ENCODE measurements around the gene KCNB1.

GRCh38 chr20:49432550-49432949 is 49.9 kb downstream of the KCNB1 start:
- TF ChIP-seq EP300 (IDR thresholded peaks at IDR 0.05; ENCODE audit: low read depth) (no peak), POLR2A (IDR thresholded peaks at IDR 0.05) (no peak), POLR2AphosphoS5 (IDR thresholded peaks at IDR 0.05) (no peak)
- TF ChIP-seq, protein P1, sequence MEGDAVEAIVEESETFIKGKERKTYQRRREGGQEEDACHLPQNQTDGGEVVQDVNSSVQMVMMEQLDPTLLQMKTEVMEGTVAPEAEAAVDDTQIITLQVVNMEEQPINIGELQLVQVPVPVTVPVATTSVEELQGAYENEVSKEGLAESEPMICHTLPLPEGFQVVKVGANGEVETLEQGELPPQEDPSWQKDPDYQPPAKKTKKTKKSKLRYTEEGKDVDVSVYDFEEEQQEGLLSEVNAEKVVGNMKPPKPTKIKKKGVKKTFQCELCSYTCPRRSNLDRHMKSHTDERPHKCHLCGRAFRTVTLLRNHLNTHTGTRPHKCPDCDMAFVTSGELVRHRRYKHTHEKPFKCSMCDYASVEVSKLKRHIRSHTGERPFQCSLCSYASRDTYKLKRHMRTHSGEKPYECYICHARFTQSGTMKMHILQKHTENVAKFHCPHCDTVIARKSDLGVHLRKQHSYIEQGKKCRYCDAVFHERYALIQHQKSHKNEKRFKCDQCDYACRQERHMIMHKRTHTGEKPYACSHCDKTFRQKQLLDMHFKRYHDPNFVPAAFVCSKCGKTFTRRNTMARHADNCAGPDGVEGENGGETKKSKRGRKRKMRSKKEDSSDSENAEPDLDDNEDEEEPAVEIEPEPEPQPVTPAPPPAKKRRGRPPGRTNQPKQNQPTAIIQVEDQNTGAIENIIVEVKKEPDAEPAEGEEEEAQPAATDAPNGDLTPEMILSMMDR (IDR thresholded peaks at IDR 0.05): no peak

Data from transverse colon (tissue), 4 donors.